ENCODE results near the gene MMP19.

MMP19 gene

DNA sequence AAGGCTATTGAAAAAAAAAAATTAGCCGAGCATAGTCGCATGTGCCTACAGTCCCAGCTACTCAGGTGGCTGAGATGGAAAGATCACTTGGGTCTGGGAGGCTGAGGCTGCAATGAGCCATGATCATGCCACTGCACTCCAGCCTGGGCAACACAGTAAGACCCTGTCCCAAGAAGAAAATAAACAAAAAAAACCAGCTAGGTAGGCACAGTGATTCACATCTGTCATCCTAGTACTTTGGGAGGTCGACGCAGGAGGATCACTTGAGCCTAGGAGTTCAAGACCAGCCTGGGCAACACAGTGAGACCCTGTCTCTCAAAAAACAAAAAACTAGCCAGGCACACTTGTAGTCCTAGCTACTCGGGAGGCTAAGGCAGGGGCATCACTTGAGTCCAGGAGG is 33.5 kb downstream of the MMP19 start:
- DNase-seq, result no peak

DNA sequence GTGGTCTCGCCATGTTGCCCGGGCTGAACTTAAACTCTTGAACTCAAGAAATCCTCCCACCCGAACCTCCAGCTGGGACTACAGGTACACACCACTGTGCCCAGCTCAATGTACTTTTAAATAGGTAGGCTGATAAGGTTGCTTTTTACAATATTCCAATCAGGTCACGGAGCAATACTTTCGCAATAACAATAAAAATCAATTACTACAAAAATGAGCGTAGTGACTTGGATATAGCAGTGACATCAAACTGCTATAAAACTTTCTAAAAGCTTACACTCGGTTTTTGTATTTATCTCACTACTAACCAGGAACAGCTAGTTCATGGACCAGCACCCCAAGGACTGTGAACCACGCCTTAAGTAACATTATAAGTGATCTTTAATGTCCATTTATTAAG is 35.8 kb downstream of the MMP19 start:
- no peak for DNase-seq

DNA sequence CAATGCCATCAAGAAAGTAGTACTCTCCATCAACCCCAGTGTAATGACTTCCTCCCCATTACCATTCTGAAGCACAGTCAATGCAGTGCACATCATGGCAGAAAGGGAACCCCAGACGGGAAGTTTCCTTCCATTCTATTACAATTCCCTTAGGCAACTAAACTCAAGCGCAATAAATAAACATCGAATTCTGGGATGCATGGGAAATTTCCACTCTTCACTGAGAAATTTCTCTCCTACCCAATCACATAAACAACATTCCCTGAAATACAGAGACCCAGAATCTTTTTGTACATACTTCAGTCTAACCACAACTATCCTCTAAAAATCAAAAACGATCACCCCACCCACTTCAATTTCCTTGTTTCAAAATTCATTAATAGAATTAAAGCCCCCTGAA is 45.2 kb downstream of the MMP19 start:
- DNase-seq, result no peak

DNA sequence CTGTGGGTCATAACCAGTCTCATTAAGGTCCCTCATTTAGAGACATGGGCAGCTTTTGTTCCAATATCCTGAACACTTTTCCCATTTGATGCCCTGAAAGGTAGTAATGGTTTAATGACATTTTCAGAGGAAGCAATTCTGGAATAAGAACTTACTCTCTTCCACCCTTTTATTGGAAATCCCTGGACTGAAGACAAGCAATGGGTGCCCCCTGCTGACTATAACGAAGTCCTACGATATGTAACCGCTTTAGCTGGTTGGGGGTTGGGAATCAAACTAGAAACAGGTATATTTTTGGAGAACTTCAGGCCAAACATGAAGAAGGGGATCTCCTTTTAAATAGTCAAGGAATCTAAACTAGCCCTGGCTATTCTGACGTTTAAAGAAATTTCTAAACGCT is 45.7 kb downstream of the MMP19 start:
- DNase-seq, result peak; percentile 73

DNA sequence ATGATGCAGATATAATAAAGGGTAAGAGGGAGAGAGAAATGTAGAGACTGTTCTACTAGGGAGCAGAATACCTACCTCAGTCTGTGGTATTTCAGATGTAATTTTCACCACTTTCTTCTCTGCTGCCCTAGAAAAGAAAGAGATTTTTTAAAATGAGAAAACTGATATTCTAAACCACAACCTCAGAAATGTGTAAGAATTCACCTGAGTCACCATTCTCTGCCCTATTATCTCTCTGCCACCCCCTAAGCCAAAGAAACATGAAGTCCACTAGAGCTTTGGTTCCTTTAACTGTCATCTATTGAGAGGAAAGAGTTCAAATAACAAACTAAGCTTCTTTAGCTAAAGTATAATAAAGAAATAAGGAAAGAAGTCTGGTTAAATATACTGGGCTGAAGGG is 46.8 kb downstream of the MMP19 start:
- DNase-seq, result no peak

DNA sequence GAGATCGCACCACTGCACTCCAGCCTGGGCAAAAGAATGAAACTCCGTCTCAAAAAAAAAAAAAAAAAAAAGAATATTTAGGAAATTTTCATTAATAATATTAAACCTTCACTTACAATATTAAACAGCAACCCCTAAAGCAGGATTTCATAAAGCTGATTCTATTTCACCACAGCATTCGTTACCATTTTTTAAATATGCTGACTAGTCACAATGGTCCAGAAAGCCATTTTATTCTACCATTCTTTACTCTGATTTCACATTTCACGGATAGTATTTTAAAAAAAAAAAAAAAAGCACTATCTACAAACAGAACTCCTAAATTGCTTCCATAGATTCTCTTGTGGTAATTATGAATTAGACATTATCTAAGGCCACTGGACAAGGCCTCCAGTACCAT is 52.8 kb downstream of the MMP19 start:
- no peak for DNase-seq

GRCh38 chr12:55789171-55789570 is 53.6 kb downstream of the MMP19 start:
- DNase-seq, result no peak

- DNase-seq, result no peak
Observed at GRCh38 chr12:55788546-55788945, 54.2 kb downstream of the MMP19 start.
